GM23248 (cell line): Measurements from ENCODE around the gene UPK1A. TPM values are rescaled to one million over a fixed set of nuclear protein-coding genes. Genes with fewer than 3 reads are reported as not detected.

ENCODE experiments used
- DNase-seq: peaks from one replicate; pipeline ENCODE4 v3.0.0-alpha.2; 2015
- H2AFZ ChIP-seq: fragments of 200-600 bp; sonication (generic); 2 replicates; pipeline ENCODE4 v1.6.1; 2016; ENCODE audit warnings: antibody characterized with exemption
- H3F3A ChIP-seq: fragments of 200-600 bp; sonication (generic); 2 replicates; pipeline ENCODE4 v1.6.1; 2016; ENCODE audit warnings: mild to moderate bottlenecking, antibody characterized with exemption, mixed run types; ENCODE audit not compliant: insufficient read depth
- H3K27ac ChIP-seq: fragments of 200-600 bp; sonication (generic); 2 replicates; pipeline ENCODE4 v1.5.1; 2016; ENCODE audit warnings: mild to moderate bottlenecking
- H3K27me3 ChIP-seq: fragments of 200-600 bp; sonication (generic); replicated peaks from 2 replicates; pipeline ENCODE4 v1.6.1; 2016; ENCODE audit warnings: mild to moderate bottlenecking; ENCODE audit not compliant: insufficient read depth
- H3K36me3 ChIP-seq: fragments of 200-600 bp; sonication (generic); 2 replicates; pipeline ENCODE4 v1.6.1; 2016; ENCODE audit warnings: low read depth, mild to moderate bottlenecking
- H3K4me1 ChIP-seq: fragments of 200-600 bp; sonication (generic); 2 replicates; pipeline ENCODE4 v1.6.1; 2016; ENCODE audit warnings: mild to moderate bottlenecking; ENCODE audit not compliant: insufficient read depth
- H3K4me2 ChIP-seq: fragments of 200-600 bp; sonication (generic); one replicate; pipeline ENCODE4 v1.6.1; 2016; ENCODE audit warnings: mild to moderate bottlenecking; ENCODE audit not compliant: unreplicated experiment
- H3K4me3 ChIP-seq: fragments of 200-600 bp; sonication (generic); 2 replicates; pipeline ENCODE4 v1.5.1; 2016; ENCODE audit warnings: mild to moderate bottlenecking
- H3K79me2 ChIP-seq: fragments of 200-600 bp; sonication (generic); 2 replicates; pipeline ENCODE4 v1.6.1; 2016; ENCODE audit warnings: mild to moderate bottlenecking; ENCODE audit not compliant: insufficient read depth
- H3K9ac ChIP-seq: fragments of 200-600 bp; sonication (generic); 2 replicates; pipeline ENCODE4 v1.6.1; 2016; ENCODE audit warnings: mild to moderate bottlenecking
- H3K9me2 ChIP-seq: fragments of 200-600 bp; sonication (generic); 2 replicates; pipeline ENCODE4 v1.6.1; 2016; ENCODE audit warnings: mixed run types, mild to moderate bottlenecking, moderate library complexity; ENCODE audit not compliant: insufficient read depth
- H3K9me3 ChIP-seq: fragments of 200-600 bp; sonication (generic); one replicate; pipeline ENCODE4 v1.6.1; 2017; ENCODE audit warnings: low read depth
- H4K20me1 ChIP-seq: fragments of 200-600 bp; sonication (generic); 2 replicates; pipeline ENCODE4 v1.6.0; 2016; ENCODE audit not compliant: insufficient read depth
- EZH2 ChIP-seq: fragments of 200-600 bp; sonication (generic); IDR thresholded peaks from 2 replicates; pipeline ENCODE4 v1.6.1; 2018; ENCODE audit warnings: antibody characterized with exemption, mild to moderate bottlenecking; ENCODE audit not compliant: insufficient read depth, poor library complexity, severe bottlenecking
- EZH2phosphoT487 ChIP-seq: fragments of 200-600 bp; sonication (generic); IDR thresholded peaks from 2 replicates; pipeline ENCODE4 v1.6.1; 2018; ENCODE audit warnings: antibody characterized with exemption, moderate library complexity, mild to moderate bottlenecking, low read depth; ENCODE audit not compliant: insufficient read depth
- WGBS, 2 experiments: methylation state at CpG; one replicate each; pipeline ENCODE4 v1.1.6; 2015 to 2017; ENCODE audit warnings: low lambda C conversion rate in 2 of 2, low coverage in 1 of 2; ENCODE audit errors: missing lambda C conversion rate in 2 of 2; 5-methylcytosine and 5-hydroxymethylcytosine counted together
- in situ Hi-C: fragments of 300-500 bp; cut with MboI; formaldehyde crosslinking; loops from 2 replicates; pipeline ENCODE4 v1.15.0; 2020
- polyA plus RNA-seq: library from polyadenylated mRNA; unstranded; fragments of >200 nt; fragmentation: Nextera tagmentation; extraction: Ambion mirVana; gene quantifications from 2 replicates; pipeline ENCODE4 v1.2.1, GENCODE V29; 2016
- total RNA-seq: library from RNA; depleted of rRNA; stranded (reverse); fragments of >200 nt; shearing (Covaris generic); gene quantifications from 2 replicates; pipeline ENCODE4 v1.2.3, GENCODE V29; 2014

UPK1A gene
- total and polyA plus RNA-seq, 2 experiments from 2014 or later, result not detected

- Histone ChIP-seq H3K27me3 (no peaks in the 10 kb centered on the region), H3K9ac (no peak overlapping the region), H2AFZ (no peak overlapping the region), H3F3A (peaks cover 14% of the 10 kb centered on the region; the same call in 1 of the 2 replicates), H3K4me2 (no peak overlapping the region), H3K9me3 (no peaks in the 10 kb centered on the region), H4K20me1 (no peaks in the 10 kb centered on the region), H3K4me1 (no peaks in the 10 kb centered on the region), H3K9me2 (no peaks in the 10 kb centered on the region), H3K4me3 (no peak overlapping the region), H3K36me3 (peaks cover 15% of the 10 kb centered on the region; the same call in 1 of the 2 replicates), H3K79me2 (no peaks in the 10 kb centered on the region), H3K27ac (no peak overlapping the region)
- TF ChIP-seq EZH2phosphoT487 (no peak), EZH2 (no peak)
- in situ Hi-C loops, result no loop called here
- 94 to 99% methylated on average over 25 of the region's 25 CpGs for WGBS, 2 experiments
- DNase-seq, result no peak
Measured at GRCh38 chr19:35637165-35637564, 29.2 kb upstream of the UPK1A start.

GRCh38 chr19:35639321-35639639 is 27.0 kb upstream of the UPK1A start:
- no peak overlapping the region for H3K4me2 ChIP-seq
- no peak overlapping the region for H3K9ac ChIP-seq
- no peaks in the 10 kb centered on the region for H4K20me1 ChIP-seq
- H3K36me3 ChIP-seq, result 0 out of 2 replicates have a peak, but pooled peaks cover 8% of the 10 kb centered on the region
- H2AFZ ChIP-seq, result no peak overlapping the region
- peaks cover 14% of the 10 kb centered on the region; the same call in 1 of the 2 replicates for H3F3A ChIP-seq
- H3K4me1 ChIP-seq, result no peaks in the 10 kb centered on the region
- no peak for DNase-seq
- no peaks in the 10 kb centered on the region for H3K27me3 ChIP-seq
- H3K79me2 ChIP-seq, result no peaks in the 10 kb centered on the region
- H3K9me2 ChIP-seq, result no peaks in the 10 kb centered on the region
- H3K27ac ChIP-seq, result no peak overlapping the region
- in situ Hi-C loops, result no loop called here
- WGBS, 2 experiments, result 36 to 40% methylated on average over 6 of the region's 6 CpGs
- H3K4me3 ChIP-seq, result no peak overlapping the region
- TF ChIP-seq EZH2 (no peak), EZH2phosphoT487 (no peak)
- no peaks in the 10 kb centered on the region for H3K9me3 ChIP-seq

GRCh38 chr19:35639863-35640262 is 26.5 kb upstream of the UPK1A start:
- H4K20me1 ChIP-seq, result no peaks in the 10 kb centered on the region
- 70 to 72% methylated on average over 8 of the region's 8 CpGs for WGBS, 2 experiments

GRCh38 chr19:35641515-35642151 is 24.7 kb upstream of the UPK1A start, which contains the start of gene ETV2:
Gene ETV2, plus strand, starts transcription at chr19:35641745. Its CDS starts 716 bp downstream, at chr19:35642461.
- whole genome bisulfite sequencing, 2 experiments, result 20 to 27% methylated on average over 17 to 28 of the region's 28 CpGs
- Histone ChIP-seq H3K79me2 (no peaks in the 10 kb centered on the region), H3K4me2 (no peak within 1 kb of the TSS), H3K9ac (no peak within 1 kb of the TSS), H3K4me3 (no peak within 1 kb of the TSS), H3K27ac (no peak within 1 kb of the TSS), H3K9me3 (no peaks in the 10 kb centered on the region), H4K20me1 (no peaks in the 10 kb centered on the region), H3K27me3 (no peaks in the 10 kb centered on the region), H2AFZ (peak within 1 kb of the TSS; percentile 32; the same call in 1 of the 2 replicates), H3F3A (peaks cover 14% of the 10 kb centered on the region; the same call in 1 of the 2 replicates), H3K9me2 (no peaks in the 10 kb centered on the region), H3K4me1 (no peaks in the 10 kb centered on the region), H3K36me3 (no peaks in the 10 kb centered on the region)
- DNase-seq, result peak; percentile 26
- in situ Hi-C loops, result no loop called here
- no peak for TF ChIP-seq EZH2
- no peak for TF ChIP-seq EZH2phosphoT487

More at GRCh38 chr19:35639863-35640262, 26.5 kb upstream of the UPK1A start:
- H3K9ac ChIP-seq, result no peak overlapping the region
- H3K36me3 ChIP-seq, result 0 out of 2 replicates have a peak, but pooled peaks cover 4% of the 10 kb centered on the region
- no peaks in the 10 kb centered on the region for H3K9me3 ChIP-seq
- H3F3A ChIP-seq, result peaks cover 14% of the 10 kb centered on the region; the same call in 1 of the 2 replicates
- TF ChIP-seq EZH2, result no peak
- no peak overlapping the region for H3K27ac ChIP-seq
- DNase-seq, result no peak
- no peaks in the 10 kb centered on the region for H3K27me3 ChIP-seq
- H2AFZ ChIP-seq, result no peak overlapping the region
- no peaks in the 10 kb centered on the region for H3K4me1 ChIP-seq
- no peaks in the 10 kb centered on the region for H3K79me2 ChIP-seq
- in situ Hi-C loops, result no loop called here
- no peak overlapping the region for H3K4me2 ChIP-seq
- H3K9me2 ChIP-seq, result no peaks in the 10 kb centered on the region
- no peak overlapping the region for H3K4me3 ChIP-seq
